Testis (tissue), 3 donors: ENCODE data around the gene ZNF273. TPM values are rescaled to one million over a fixed set of nuclear protein-coding genes. Genes with fewer than 3 reads are reported as not detected.
"Not testable (repeated sequence)": the region's sequence is repeated elsewhere in the genome, so short reads cannot be mapped to it uniquely, and the experiment has no call there.

Experiments used
- DNase-seq: peaks from one replicate; pipeline ENCODE4 v3.0.0-alpha.2; 2019
- H3K27ac ChIP-seq, 2 donors: fragments of 200-600 bp; sonication (generic); one replicate each; pipeline ENCODE4 v1.5.1; 2019
- H3K27me3 ChIP-seq: fragments of 200-600 bp; sonication (generic); one replicate; pipeline ENCODE4 v1.5.1; 2019
- H3K36me3 ChIP-seq: fragments of 200-600 bp; sonication (generic); one replicate; pipeline ENCODE4 v1.5.1; 2017; ENCODE audit warnings: low read depth; ENCODE audit errors: missing control alignments
- H3K4me1 ChIP-seq: fragments of 200-600 bp; sonication (generic); one replicate; pipeline ENCODE4 v1.5.1; 2019
- H3K4me3 ChIP-seq, 2 donors: fragments of 200-600 bp; sonication (generic); one replicate each; pipeline ENCODE4 v1.5.1; 2017 to 2019
- H3K9me3 ChIP-seq: fragments of 200-600 bp; sonication (generic); one replicate; pipeline ENCODE4 v1.5.1; 2017
- CTCF ChIP-seq, 3 experiments: fragments of 450-650 bp in 2 of 3; fragments of 200-600 bp in 1 of 3; sonication (generic) in 1 of 3; IDR thresholded peaks; one replicate each; pipeline ENCODE4 v1.5.1; 2016 to 2019; ENCODE audit warnings: antibody characterized with exemption in 3 of 3, mild to moderate bottlenecking in 2 of 3, moderate library complexity in 1 of 3
- POLR2A ChIP-seq: fragments of 450-650 bp; IDR thresholded peaks from one replicate; pipeline ENCODE4 v1.6.1; 2017; ENCODE audit warnings: antibody characterized with exemption, mild to moderate bottlenecking, moderate library complexity
- WGBS, 2 donors: methylation state at CpG; one replicate each; pipeline ENCODE4 v1.1.5; 2018; 5-methylcytosine and 5-hydroxymethylcytosine counted together
- intact Hi-C: fragments of 100-400 bp; cut with DNase I; formaldehyde crosslinking; loops from one replicate; pipeline ENCODE4 v1.15.1; 2023; ENCODE audit warnings: low total_unique reads
- polyA plus RNA-seq: library from polyadenylated mRNA; stranded (reverse); fragments of 350-450 nt; fragmentation: Illumina TruSeq; extraction: RNeasy Lipid Tissue Mini Kit (QIAGEN cat#74804); gene quantifications from one replicate; pipeline ENCODE4 v1.2.3, GENCODE V29; 2014; ENCODE audit warnings: low read depth, low replicate concordance; ENCODE audit not compliant: insufficient read depth
- total RNA-seq, 2 donors: library from RNA; depleted of rRNA; stranded (reverse); fragments of >200 nt; gene quantifications; one replicate each; pipeline ENCODE4 v1.2.3, GENCODE V29; 2016

Gene ZNF273
- total and polyA plus RNA-seq, 3 donors from 2014 or later = 10.6 to 36.0 (median 13.6) TPM

- intact Hi-C loops = no loop called here
- TF ChIP-seq CTCF (IDR thresholded peaks at IDR 0.05) (no peak), POLR2A (no peak)
These were observed 31.4 kb downstream of the ZNF273 start for GRCh38 chr7:64934478-64934877.

GRCh38 chr7:64938540-64938939 lies 35.5 kb downstream of the ZNF273 start:
- WGBS, 2 donors = 96 to 97% methylated on average over 1 of the region's 1 CpG

More at GRCh38 chr7:64934478-64934877, 31.4 kb downstream of the ZNF273 start:
- WGBS, 2 donors = 97 to 100% methylated on average over 1 of the region's 1 CpG
- H3K27me3 ChIP-seq = no peaks in the 10 kb centered on the region
- no peak overlapping the region for H3K4me3 ChIP-seq
- DNase-seq = no peak
- H3K36me3 ChIP-seq = no peaks in the 10 kb centered on the region
- no peaks in the 10 kb centered on the region for H3K4me1 ChIP-seq
- H3K9me3 ChIP-seq = no peaks in the 10 kb centered on the region
- H3K27ac ChIP-seq = no peak overlapping the region

GRCh38 chr7:64940021-64940420 lies 36.9 kb downstream of the ZNF273 start:
- H3K27ac ChIP-seq, H3K4me1 ChIP-seq, H3K9me3 ChIP-seq, H3K36me3 ChIP-seq, intact Hi-C loops, H3K27me3 ChIP-seq, DNase-seq, H3K4me3 ChIP-seq: not testable (repeated sequence)
- 90 to 91% methylated on average over 6 of the region's 6 CpGs for WGBS, 2 donors

More at GRCh38 chr7:64938540-64938939, 35.5 kb downstream of the ZNF273 start:
- H3K9me3 ChIP-seq = no peaks in the 10 kb centered on the region
- TF ChIP-seq POLR2A (no peak), CTCF (IDR thresholded peaks at IDR 0.05) (no peak)
- no peaks in the 10 kb centered on the region for H3K27me3 ChIP-seq
- intact Hi-C loops = no loop called here
- no peak overlapping the region for H3K4me3 ChIP-seq
- no peak overlapping the region for H3K27ac ChIP-seq
- DNase-seq = no peak
- no peaks in the 10 kb centered on the region for H3K36me3 ChIP-seq
- H3K4me1 ChIP-seq = no peaks in the 10 kb centered on the region

GRCh38 chr7:64944667-64945502 lies 41.8 kb downstream of the ZNF273 start:
- WGBS, 2 donors = 84 to 91% methylated on average over 5 of the region's 5 CpGs
- peaks cover 12% of the 10 kb centered on the region for H3K4me1 ChIP-seq
- H3K36me3 ChIP-seq, intact Hi-C loops, H3K4me3 ChIP-seq, DNase-seq, H3K9me3 ChIP-seq, H3K27ac ChIP-seq, H3K27me3 ChIP-seq: not testable (repeated sequence)

GRCh38 chr7:64945503-64946175 lies 42.6 kb downstream of the ZNF273 start:
- WGBS, 2 donors = 61 to 72% methylated on average over 2 of the region's 2 CpGs
- DNase-seq = no peak
- Histone ChIP-seq H3K4me3 (no peak overlapping the region), H3K27me3 (no peaks in the 10 kb centered on the region), H3K36me3 (no peaks in the 10 kb centered on the region), H3K27ac (no peak overlapping the region), H3K9me3 (no peaks in the 10 kb centered on the region), H3K4me1 (peaks cover 12% of the 10 kb centered on the region)
- intact Hi-C loops = no loop called here
- TF ChIP-seq POLR2A = no peak
- no peak for TF ChIP-seq CTCF (IDR thresholded peaks at IDR 0.05)
